ENCODE results near the gene PPM1J.
"Not testable (repeated sequence)": the region's sequence is repeated elsewhere in the genome, so short reads cannot be mapped to it uniquely, and the experiment has no call there.

The PPM1J gene

GRCh38 chr1:112735752-112736151 is 20.6 kb upstream of the PPM1J start:
- no peaks in the 10 kb centered on the region for H3K36me3 ChIP-seq (ENCODE audit: control insufficient read depth in 2 of 2, insufficient read depth in 2 of 2, low read length in 2 of 2)
- no peak overlapping the region for H3K4me3 ChIP-seq (ENCODE audit: low read length in 2 of 2)
- H3K9me3 ChIP-seq (ENCODE audit: control insufficient read depth in 2 of 2, low read length in 2 of 2), result no peaks in the 10 kb centered on the region
- H3K27ac ChIP-seq (ENCODE audit: low read length), result no peak overlapping the region
- no peak overlapping the region for H3K9ac ChIP-seq (ENCODE audit: low read length in 2 of 2)
- peaks cover 0 to 2% of the 10 kb centered on the region in 2 donors for H3K27me3 ChIP-seq (ENCODE audit: control insufficient read depth in 1 of 2, insufficient read depth in 2 of 2, low read length in 2 of 2)
- no peaks in the 10 kb centered on the region for H3K4me1 ChIP-seq (ENCODE audit: control insufficient read depth, insufficient read depth, low read length)

GRCh38 chr1:112731451-112731850 is 16.3 kb upstream of the PPM1J start:
- Histone ChIP-seq H3K36me3 (ENCODE audit: control insufficient read depth in 2 of 2, insufficient read depth in 2 of 2, low read length in 2 of 2) (no peaks in the 10 kb centered on the region), H3K9ac (ENCODE audit: low read length in 2 of 2) (no peak overlapping the region), H3K9me3 (ENCODE audit: control insufficient read depth in 2 of 2, low read length in 2 of 2) (no peaks in the 10 kb centered on the region), H3K4me1 (ENCODE audit: control insufficient read depth, insufficient read depth, low read length) (no peaks in the 10 kb centered on the region), H3K4me3 (ENCODE audit: low read length in 2 of 2) (no peak overlapping the region), H3K27me3 (ENCODE audit: control insufficient read depth in 1 of 2, insufficient read depth in 2 of 2, low read length in 2 of 2) (no peaks in the 10 kb centered on the region), H3K27ac (ENCODE audit: low read length) (no peak overlapping the region)

- Histone ChIP-seq H3K27me3 (ENCODE audit: control insufficient read depth in 1 of 2, insufficient read depth in 2 of 2, low read length in 2 of 2) (no peaks in the 10 kb centered on the region), H3K4me1 (ENCODE audit: control insufficient read depth, insufficient read depth, low read length) (no peaks in the 10 kb centered on the region), H3K9ac (ENCODE audit: low read length in 2 of 2) (no peak overlapping the region), H3K9me3 (ENCODE audit: control insufficient read depth in 2 of 2, low read length in 2 of 2) (no peaks in the 10 kb centered on the region), H3K4me3 (ENCODE audit: low read length in 2 of 2) (no peak overlapping the region), H3K36me3 (ENCODE audit: control insufficient read depth in 2 of 2, insufficient read depth in 2 of 2, low read length in 2 of 2) (no peaks in the 10 kb centered on the region), H3K27ac (ENCODE audit: low read length) (no peak overlapping the region)
These were observed 14.8 kb upstream of the PPM1J start for GRCh38 chr1:112729909-112730308.

GRCh38 chr1:112729011-112729410 is 13.9 kb upstream of the PPM1J start:
- H3K27me3 ChIP-seq (ENCODE audit: control insufficient read depth in 1 of 2, insufficient read depth in 2 of 2, low read length in 2 of 2), result not testable (repeated sequence)

GRCh38 chr1:112728306-112728971 is 13.3 kb upstream of the PPM1J start:
- H3K9ac ChIP-seq (ENCODE audit: low read length in 2 of 2); H3K36me3 ChIP-seq (ENCODE audit: control insufficient read depth in 2 of 2, insufficient read depth in 2 of 2, low read length in 2 of 2); H3K9me3 ChIP-seq (ENCODE audit: control insufficient read depth in 2 of 2, low read length in 2 of 2); H3K27ac ChIP-seq (ENCODE audit: low read length); H3K4me3 ChIP-seq (ENCODE audit: low read length in 2 of 2); H3K27me3 ChIP-seq (ENCODE audit: control insufficient read depth in 1 of 2, insufficient read depth in 2 of 2, low read length in 2 of 2); H3K4me1 ChIP-seq (ENCODE audit: control insufficient read depth, insufficient read depth, low read length): not testable (repeated sequence)

More at GRCh38 chr1:112729011-112729410, 13.9 kb upstream of the PPM1J start:
- H3K9me3 ChIP-seq (ENCODE audit: control insufficient read depth in 2 of 2, low read length in 2 of 2); H3K9ac ChIP-seq (ENCODE audit: low read length in 2 of 2); H3K27ac ChIP-seq (ENCODE audit: low read length); H3K36me3 ChIP-seq (ENCODE audit: control insufficient read depth in 2 of 2, insufficient read depth in 2 of 2, low read length in 2 of 2); H3K4me1 ChIP-seq (ENCODE audit: control insufficient read depth, insufficient read depth, low read length); H3K4me3 ChIP-seq (ENCODE audit: low read length in 2 of 2): not testable (repeated sequence)

- Histone ChIP-seq H3K4me1 (ENCODE audit: control insufficient read depth, insufficient read depth, low read length) (peaks cover 2% of the 10 kb centered on the region), H3K27me3 (ENCODE audit: control insufficient read depth in 1 of 2, insufficient read depth in 2 of 2, low read length in 2 of 2) (peaks cover 0 to 3% of the 10 kb centered on the region in 2 donors), H3K4me3 (ENCODE audit: low read length in 2 of 2) (no peak overlapping the region), H3K36me3 (ENCODE audit: control insufficient read depth in 2 of 2, insufficient read depth in 2 of 2, low read length in 2 of 2) (no peaks in the 10 kb centered on the region), H3K27ac (ENCODE audit: low read length) (no peak overlapping the region), H3K9me3 (ENCODE audit: control insufficient read depth in 2 of 2, low read length in 2 of 2) (no peaks in the 10 kb centered on the region), H3K9ac (ENCODE audit: low read length in 2 of 2) (no peak overlapping the region)
These were observed 12.6 kb upstream of the PPM1J start for GRCh38 chr1:112727716-112728115.

GRCh38 chr1:112724240-112724639 is 9.1 kb upstream of the PPM1J start:
- H3K4me1 ChIP-seq (ENCODE audit: control insufficient read depth, insufficient read depth, low read length); H3K27me3 ChIP-seq (ENCODE audit: control insufficient read depth in 1 of 2, insufficient read depth in 2 of 2, low read length in 2 of 2); H3K9me3 ChIP-seq (ENCODE audit: control insufficient read depth in 2 of 2, low read length in 2 of 2); H3K36me3 ChIP-seq (ENCODE audit: control insufficient read depth in 2 of 2, insufficient read depth in 2 of 2, low read length in 2 of 2); H3K4me3 ChIP-seq (ENCODE audit: low read length in 2 of 2); H3K27ac ChIP-seq (ENCODE audit: low read length); H3K9ac ChIP-seq (ENCODE audit: low read length in 2 of 2): not testable (repeated sequence)

GRCh38 chr1:112723511-112723839 is 8.3 kb upstream of the PPM1J start:
- H3K9me3 ChIP-seq (ENCODE audit: control insufficient read depth in 2 of 2, low read length in 2 of 2), result no peaks in the 10 kb centered on the region
- H3K4me1 ChIP-seq (ENCODE audit: control insufficient read depth, insufficient read depth, low read length), result peaks cover 9% of the 10 kb centered on the region
- H3K4me3 ChIP-seq (ENCODE audit: low read length in 2 of 2), result no peak overlapping the region
- peaks cover 5 to 7% of the 10 kb centered on the region in 2 donors for H3K27me3 ChIP-seq (ENCODE audit: control insufficient read depth in 1 of 2, insufficient read depth in 2 of 2, low read length in 2 of 2)
- no peaks in the 10 kb centered on the region for H3K36me3 ChIP-seq (ENCODE audit: control insufficient read depth in 2 of 2, insufficient read depth in 2 of 2, low read length in 2 of 2)
- H3K9ac ChIP-seq (ENCODE audit: low read length in 2 of 2), result no peak overlapping the region
- no peak overlapping the region for H3K27ac ChIP-seq (ENCODE audit: low read length)

- Histone ChIP-seq H3K9me3 (ENCODE audit: control insufficient read depth in 2 of 2, low read length in 2 of 2) (no peaks in the 10 kb centered on the region), H3K27ac (ENCODE audit: low read length) (no peak overlapping the region), H3K9ac (ENCODE audit: low read length in 2 of 2) (no peak overlapping the region), H3K27me3 (ENCODE audit: control insufficient read depth in 1 of 2, insufficient read depth in 2 of 2, low read length in 2 of 2) (peaks cover 5 to 7% of the 10 kb centered on the region in 2 donors), H3K4me1 (ENCODE audit: control insufficient read depth, insufficient read depth, low read length) (peaks cover 10% of the 10 kb centered on the region), H3K4me3 (ENCODE audit: low read length in 2 of 2) (peak overlapping the region in 1 of 2 donors; percentile 29), H3K36me3 (ENCODE audit: control insufficient read depth in 2 of 2, insufficient read depth in 2 of 2, low read length in 2 of 2) (no peaks in the 10 kb centered on the region)
These were observed 7.7 kb upstream of the PPM1J start for GRCh38 chr1:112722601-112723510.

GRCh38 chr1:112721966-112722524 is 6.9 kb upstream of the PPM1J start:
- Histone ChIP-seq H3K27ac (ENCODE audit: low read length) (no peak overlapping the region), H3K4me1 (ENCODE audit: control insufficient read depth, insufficient read depth, low read length) (peaks cover 10% of the 10 kb centered on the region), H3K9ac (ENCODE audit: low read length in 2 of 2) (no peak overlapping the region), H3K36me3 (ENCODE audit: control insufficient read depth in 2 of 2, insufficient read depth in 2 of 2, low read length in 2 of 2) (no peaks in the 10 kb centered on the region), H3K4me3 (ENCODE audit: low read length in 2 of 2) (no peak overlapping the region), H3K9me3 (ENCODE audit: control insufficient read depth in 2 of 2, low read length in 2 of 2) (no peaks in the 10 kb centered on the region), H3K27me3 (ENCODE audit: control insufficient read depth in 1 of 2, insufficient read depth in 2 of 2, low read length in 2 of 2) (peaks cover 7 to 8% of the 10 kb centered on the region in 2 donors)

GRCh38 chr1:112721294-112721693 is 6.2 kb upstream of the PPM1J start:
- H3K36me3 ChIP-seq (ENCODE audit: control insufficient read depth in 2 of 2, insufficient read depth in 2 of 2, low read length in 2 of 2); H3K9ac ChIP-seq (ENCODE audit: low read length in 2 of 2); H3K27ac ChIP-seq (ENCODE audit: low read length); H3K4me3 ChIP-seq (ENCODE audit: low read length in 2 of 2); H3K4me1 ChIP-seq (ENCODE audit: control insufficient read depth, insufficient read depth, low read length); H3K9me3 ChIP-seq (ENCODE audit: control insufficient read depth in 2 of 2, low read length in 2 of 2); H3K27me3 ChIP-seq (ENCODE audit: control insufficient read depth in 1 of 2, insufficient read depth in 2 of 2, low read length in 2 of 2): not testable (repeated sequence)

All from stomach smooth muscle (tissue), 2 donors.